ENCODE measurements around the gene SH2B3. TPM values are rescaled to one million over a fixed set of nuclear protein-coding genes. Genes with fewer than 3 reads are reported as not detected.
"Not testable (repeated sequence)": the region's sequence is repeated elsewhere in the genome, so short reads cannot be mapped to it uniquely, and the experiment has no call there.

SH2B3 gene
- total RNA-seq, 1 donor from 2014 or later: 93.7 TPM

DNA sequence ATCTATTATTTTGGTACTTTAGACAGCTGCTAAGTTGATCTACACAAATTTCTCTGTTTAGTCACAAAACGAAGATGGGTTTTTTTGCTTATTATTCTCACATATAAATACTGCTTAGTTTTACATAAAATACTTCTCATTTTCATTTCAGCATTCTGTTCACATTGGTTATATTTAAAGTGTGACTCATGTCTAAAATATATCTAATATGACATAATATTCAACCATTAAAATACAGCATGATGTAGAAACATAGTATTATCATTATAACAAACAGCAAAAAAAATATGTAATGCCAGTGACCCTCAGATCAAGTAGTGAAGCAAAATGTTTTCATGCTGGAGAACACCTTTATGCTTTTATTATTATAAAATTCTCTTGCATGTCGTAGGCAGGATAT, 63.7 kb downstream of the SH2B3 start:
- Mint-ChIP-seq H3K27me3 (ENCODE audit: unreplicated experiment) (peaks cover 3% of the 10 kb centered on the region), H3K27ac (ENCODE audit: unreplicated experiment) (no peak overlapping the region), H3K4me1 (ENCODE audit: unreplicated experiment) (no peaks in the 10 kb centered on the region), H3K9me3 (ENCODE audit: unreplicated experiment) (no peaks in the 10 kb centered on the region), H3K4me3 (ENCODE audit: unreplicated experiment) (no peak overlapping the region), H3K36me3 (ENCODE audit: low read depth, unreplicated experiment) (peaks cover 32% of the 10 kb centered on the region)
- no peak for DNase-seq (ENCODE audit: low spot score)
- TF ChIP-seq, protein P1, sequence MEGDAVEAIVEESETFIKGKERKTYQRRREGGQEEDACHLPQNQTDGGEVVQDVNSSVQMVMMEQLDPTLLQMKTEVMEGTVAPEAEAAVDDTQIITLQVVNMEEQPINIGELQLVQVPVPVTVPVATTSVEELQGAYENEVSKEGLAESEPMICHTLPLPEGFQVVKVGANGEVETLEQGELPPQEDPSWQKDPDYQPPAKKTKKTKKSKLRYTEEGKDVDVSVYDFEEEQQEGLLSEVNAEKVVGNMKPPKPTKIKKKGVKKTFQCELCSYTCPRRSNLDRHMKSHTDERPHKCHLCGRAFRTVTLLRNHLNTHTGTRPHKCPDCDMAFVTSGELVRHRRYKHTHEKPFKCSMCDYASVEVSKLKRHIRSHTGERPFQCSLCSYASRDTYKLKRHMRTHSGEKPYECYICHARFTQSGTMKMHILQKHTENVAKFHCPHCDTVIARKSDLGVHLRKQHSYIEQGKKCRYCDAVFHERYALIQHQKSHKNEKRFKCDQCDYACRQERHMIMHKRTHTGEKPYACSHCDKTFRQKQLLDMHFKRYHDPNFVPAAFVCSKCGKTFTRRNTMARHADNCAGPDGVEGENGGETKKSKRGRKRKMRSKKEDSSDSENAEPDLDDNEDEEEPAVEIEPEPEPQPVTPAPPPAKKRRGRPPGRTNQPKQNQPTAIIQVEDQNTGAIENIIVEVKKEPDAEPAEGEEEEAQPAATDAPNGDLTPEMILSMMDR (IDR thresholded peaks at IDR 0.05; ENCODE audit: unreplicated experiment): no peak

GRCh38 chr12:111471236-111471635, 65.5 kb downstream of the SH2B3 start:
- H3K9me3 Mint-ChIP-seq (ENCODE audit: unreplicated experiment): no peaks in the 10 kb centered on the region
- H3K36me3 Mint-ChIP-seq (ENCODE audit: low read depth, unreplicated experiment): peaks cover 27% of the 10 kb centered on the region
- TF ChIP-seq, protein P1 (IDR thresholded peaks at IDR 0.05; ENCODE audit: unreplicated experiment): no peak
- no peaks in the 10 kb centered on the region for H3K4me1 Mint-ChIP-seq (ENCODE audit: unreplicated experiment)
- H3K27ac Mint-ChIP-seq (ENCODE audit: unreplicated experiment): no peak overlapping the region
- H3K4me3 Mint-ChIP-seq (ENCODE audit: unreplicated experiment): no peak overlapping the region
- H3K27me3 Mint-ChIP-seq (ENCODE audit: unreplicated experiment): peaks cover 3% of the 10 kb centered on the region
- no peak for DNase-seq (ENCODE audit: low spot score)

DNA sequence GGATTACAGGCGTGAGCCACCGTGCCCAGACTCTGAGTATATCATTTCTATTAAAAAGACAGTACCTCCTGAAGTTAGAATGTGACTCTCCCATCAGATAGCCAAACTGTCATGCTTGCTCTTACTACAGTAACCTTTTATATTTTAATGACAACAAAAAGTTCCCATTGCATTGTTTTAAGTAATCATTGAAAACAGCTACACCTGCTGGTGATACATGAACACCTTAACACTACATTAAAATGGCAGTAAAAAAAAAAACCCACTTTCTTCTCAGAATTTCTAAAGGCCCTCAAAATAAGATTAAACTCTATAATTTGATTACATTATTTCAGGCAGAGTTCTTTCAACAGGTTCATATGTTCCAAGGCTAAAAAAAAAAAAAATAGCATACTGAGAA, 76.7 kb downstream of the SH2B3 start:
- Mint-ChIP-seq H3K9me3 (ENCODE audit: unreplicated experiment) (no peaks in the 10 kb centered on the region), H3K4me1 (ENCODE audit: unreplicated experiment) (no peaks in the 10 kb centered on the region), H3K27me3 (ENCODE audit: unreplicated experiment) (no peaks in the 10 kb centered on the region), H3K4me3 (ENCODE audit: unreplicated experiment) (no peak overlapping the region), H3K27ac (ENCODE audit: unreplicated experiment) (no peak overlapping the region), H3K36me3 (ENCODE audit: low read depth, unreplicated experiment) (peaks cover 33% of the 10 kb centered on the region)
- TF ChIP-seq, protein P1 (IDR thresholded peaks at IDR 0.05; ENCODE audit: unreplicated experiment): peak; percentile 34
- no peak for DNase-seq (ENCODE audit: low spot score)

DNA sequence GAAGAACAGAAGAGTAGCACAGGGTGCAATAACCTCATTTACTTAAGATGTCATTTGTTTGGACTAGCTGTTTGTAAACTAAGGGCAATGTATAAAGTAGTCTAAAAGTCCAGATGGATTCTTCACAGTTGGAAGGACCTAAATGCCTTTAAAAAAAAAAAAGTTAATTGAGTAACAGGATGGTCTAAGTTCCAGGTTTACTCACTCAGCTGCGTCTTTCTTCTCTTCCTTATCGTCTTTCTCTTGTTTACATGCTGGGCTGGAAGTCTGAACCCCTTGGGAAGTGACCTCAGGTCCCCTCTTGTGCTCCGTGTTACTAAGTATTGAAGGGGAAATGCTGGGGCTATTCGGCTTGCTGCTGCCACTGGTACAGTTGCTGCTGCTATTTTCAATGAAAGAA, 82.5 kb downstream of the SH2B3 start:
- TF ChIP-seq, protein P1 (IDR thresholded peaks at IDR 0.05; ENCODE audit: unreplicated experiment): no peak
- H3K4me3 Mint-ChIP-seq (ENCODE audit: unreplicated experiment): no peak overlapping the region
- no peaks in the 10 kb centered on the region for H3K4me1 Mint-ChIP-seq (ENCODE audit: unreplicated experiment)
- H3K27me3 Mint-ChIP-seq (ENCODE audit: unreplicated experiment): no peaks in the 10 kb centered on the region
- no peak for DNase-seq (ENCODE audit: low spot score)
- H3K36me3 Mint-ChIP-seq (ENCODE audit: low read depth, unreplicated experiment): peaks cover 41% of the 10 kb centered on the region
- no peaks in the 10 kb centered on the region for H3K9me3 Mint-ChIP-seq (ENCODE audit: unreplicated experiment)
- peak overlapping the region; percentile 3 for H3K27ac Mint-ChIP-seq (ENCODE audit: unreplicated experiment)

DNA sequence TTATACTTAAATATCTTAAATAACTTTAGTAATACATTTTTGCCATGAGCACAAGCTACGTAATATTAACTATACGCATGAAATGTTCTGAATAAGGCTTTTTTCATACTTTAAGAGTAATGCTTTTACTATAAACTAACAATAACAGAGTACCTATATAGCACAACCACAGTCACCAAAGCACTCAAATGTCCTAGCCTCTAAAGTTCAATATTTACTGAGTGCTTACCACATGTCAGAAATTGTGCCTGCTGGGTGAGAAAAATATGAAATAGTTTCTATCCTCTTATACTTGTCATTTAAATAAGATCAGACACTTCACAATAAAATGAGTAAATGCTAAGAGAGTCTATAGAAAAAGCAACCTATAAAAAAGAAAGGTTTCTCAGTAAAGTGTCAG, 83.1 kb downstream of the SH2B3 start:
- Mint-ChIP-seq H3K9me3 (ENCODE audit: unreplicated experiment) (no peaks in the 10 kb centered on the region), H3K27ac (ENCODE audit: unreplicated experiment) (no peak overlapping the region), H3K4me1 (ENCODE audit: unreplicated experiment) (no peaks in the 10 kb centered on the region), H3K4me3 (ENCODE audit: unreplicated experiment) (no peak overlapping the region), H3K27me3 (ENCODE audit: unreplicated experiment) (no peaks in the 10 kb centered on the region), H3K36me3 (ENCODE audit: low read depth, unreplicated experiment) (peaks cover 39% of the 10 kb centered on the region)
- no peak for DNase-seq (ENCODE audit: low spot score)
- TF ChIP-seq, protein P1 (IDR thresholded peaks at IDR 0.05; ENCODE audit: unreplicated experiment): no peak

DNA sequence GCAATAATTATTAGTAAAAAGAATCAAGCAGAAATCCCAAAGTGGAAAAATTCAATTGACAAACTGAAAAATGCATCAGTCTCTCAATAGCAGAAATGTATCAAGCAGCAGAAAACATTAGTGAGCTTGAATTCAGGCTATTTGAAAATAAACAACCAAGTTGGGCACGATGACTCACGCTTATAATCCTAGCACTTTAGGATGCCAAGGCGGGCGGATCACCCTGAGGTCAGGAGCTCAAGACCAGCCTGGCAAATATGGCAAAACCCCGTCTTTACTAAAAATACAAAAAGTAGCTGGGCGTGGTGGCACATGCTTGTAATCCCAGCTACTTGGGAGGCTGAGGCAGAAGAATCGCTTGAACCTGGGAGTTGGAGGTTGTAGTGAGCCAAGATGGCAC, 87.3 kb downstream of the SH2B3 start:
- H3K4me1 Mint-ChIP-seq (ENCODE audit: unreplicated experiment); H3K27ac Mint-ChIP-seq (ENCODE audit: unreplicated experiment); H3K27me3 Mint-ChIP-seq (ENCODE audit: unreplicated experiment); H3K4me3 Mint-ChIP-seq (ENCODE audit: unreplicated experiment); DNase-seq (ENCODE audit: low spot score); H3K9me3 Mint-ChIP-seq (ENCODE audit: unreplicated experiment): not testable (repeated sequence)
- H3K36me3 Mint-ChIP-seq (ENCODE audit: low read depth, unreplicated experiment): peaks cover 31% of the 10 kb centered on the region
